GM18520 (cell line): Measurements from ENCODE around the gene SF1.

Experiments used
- ATAC-seq: cut with Tn5 transposase; IDR thresholded peaks from one replicate; pipeline ENCODE4 v1.9.1; 2021; ENCODE audit not compliant: unreplicated experiment

Gene SF1

GRCh38 chr11:64750361-64751054, 27.8 kb downstream of the SF1 start:
- no peak for ATAC-seq

- ATAC-seq, result no peak
These were observed 30.2 kb downstream of the SF1 start for GRCh38 chr11:64747961-64748665.

- ATAC-seq, result no peak
These were observed 31.9 kb downstream of the SF1 start for GRCh38 chr11:64746486-64746885.

- no peak for ATAC-seq
These were observed 32.6 kb downstream of the SF1 start for GRCh38 chr11:64745521-64746328.

- ATAC-seq, result no peak
These were observed 33.2 kb downstream of the SF1 start for GRCh38 chr11:64745189-64745520.

GRCh38 chr11:64744544-64745188, 33.7 kb downstream of the SF1 start:
- ATAC-seq, result no peak

GRCh38 chr11:64743591-64744543, 34.5 kb downstream of the SF1 start, which contains the start of gene RASGRP2:
Gene RASGRP2, minus strand, starts transcription at chr11:64744142. Its CDS starts 1,276 bp downstream, at chr11:64742866.
- ATAC-seq, result no peak

- no peak for ATAC-seq
These were observed 35.3 kb downstream of the SF1 start for GRCh38 chr11:64742889-64743590.

GRCh38 chr11:64742087-64742888, 36.1 kb downstream of the SF1 start:
- ATAC-seq, result no peak

- ATAC-seq, result no peak
These were observed 36.8 kb downstream of the SF1 start for GRCh38 chr11:64741375-64742086.

- no peak for ATAC-seq
These were observed 38.5 kb downstream of the SF1 start for GRCh38 chr11:64739871-64740270.

- no peak for ATAC-seq
These were observed 41.7 kb downstream of the SF1 start for GRCh38 chr11:64736654-64737053.

GRCh38 chr11:64735725-64736259, 42.5 kb downstream of the SF1 start:
- ATAC-seq, result no peak

- no peak for ATAC-seq
These were observed 43.3 kb downstream of the SF1 start for GRCh38 chr11:64734811-64735724.

- ATAC-seq, result no peak
These were observed 46.7 kb downstream of the SF1 start for GRCh38 chr11:64731601-64732000.

- ATAC-seq, result no peak
These were observed 48.4 kb downstream of the SF1 start for GRCh38 chr11:64729851-64730382.
